Hindlimb muscle (tissue), 1 donor: ENCODE results near the gene TBC1D22B. TPM values are rescaled to one million over a fixed set of nuclear protein-coding genes. Genes with fewer than 3 reads are reported as not detected.

Experiments used
- DNase-seq: peaks from one replicate; pipeline ENCODE4 v3.0.0-alpha.2; 2013
- polyA plus RNA-seq: library from polyadenylated mRNA; unstranded; fragments of 120-200 nt; gene quantifications from one replicate; pipeline ENCODE4 v1.2.1, GENCODE V29; 2013; ENCODE audit not compliant: insufficient read length

Gene TBC1D22B
- polyA plus RNA-seq, result 6.8 TPM

GRCh38 chr6:37257634-37258404 lies at the start of gene TBC1D22B, which contains the start of gene TMEM217:
TBC1D22B (plus strand) TSS chr6:37257772; CDS start chr6:37257918, 146 bp downstream.
TMEM217 (minus strand) TSS chr6:37258144; CDS start chr6:37219030, 39,114 bp downstream.
- DNase-seq, result peak; percentile 92

GRCh38 chr6:37207903-37208456 lies 49.6 kb upstream of the TBC1D22B start:
- DNase-seq, result no peak

GRCh38 chr6:37208793-37209192 lies 48.8 kb upstream of the TBC1D22B start:
- no peak for DNase-seq

- no peak for DNase-seq
These were observed 47.9 kb upstream of the TBC1D22B start for GRCh38 chr6:37209461-37210205.

- peak; percentile 83 for DNase-seq
These were observed 47.1 kb upstream of the TBC1D22B start for GRCh38 chr6:37210313-37210968.

- no peak for DNase-seq
These were observed 45.3 kb upstream of the TBC1D22B start for GRCh38 chr6:37212268-37212667.

- DNase-seq, result no peak
These were observed 39.5 kb upstream of the TBC1D22B start for GRCh38 chr6:37218061-37218460.

- DNase-seq, result no peak
These were observed 39.1 kb upstream of the TBC1D22B start for GRCh38 chr6:37218511-37218910.

GRCh38 chr6:37221585-37222124 lies 35.9 kb upstream of the TBC1D22B start:
- DNase-seq, result no peak

- DNase-seq, result peak; percentile 83
These were observed 35.2 kb upstream of the TBC1D22B start for GRCh38 chr6:37222125-37222967.

GRCh38 chr6:37222992-37223391 lies 34.6 kb upstream of the TBC1D22B start:
- no peak for DNase-seq

GRCh38 chr6:37225350-37226169 lies 32.0 kb upstream of the TBC1D22B start:
- DNase-seq, result no peak

GRCh38 chr6:37230104-37230503 lies 27.5 kb upstream of the TBC1D22B start:
- DNase-seq, result no peak

GRCh38 chr6:37232430-37233017 lies 25.0 kb upstream of the TBC1D22B start:
- no peak for DNase-seq

GRCh38 chr6:37233541-37233940 lies 24.0 kb upstream of the TBC1D22B start:
- DNase-seq, result no peak

- no peak for DNase-seq
These were observed 20.7 kb upstream of the TBC1D22B start for GRCh38 chr6:37236921-37237320.

- DNase-seq, result no peak
These were observed 19.8 kb upstream of the TBC1D22B start for GRCh38 chr6:37237789-37238188.

- no peak for DNase-seq
These were observed 19.2 kb upstream of the TBC1D22B start for GRCh38 chr6:37238381-37238780.

GRCh38 chr6:37239526-37239925 lies 18.0 kb upstream of the TBC1D22B start:
- no peak for DNase-seq
